ENCODE measurements around the gene ACTG2.

GRCh38 chr2:73922681-73923080 lies 29.9 kb downstream of the ACTG2 start:
- TF ChIP-seq CTCF (IDR thresholded peaks at IDR 0.05) (no peak), POLR2AphosphoS5 (IDR thresholded peaks at IDR 0.05) (no peak), POLR2A (IDR thresholded peaks at IDR 0.05) (no peak)

Measured in breast epithelium (tissue), 3 donors.